Liver (tissue), 3 donors: Measurements from ENCODE around the gene SCYGR8.

Source experiments
- ATF3 ChIP-seq: IDR thresholded peaks from 2 replicates; pipeline ENCODE4 v1.6.1; 2016; ENCODE audit warnings: antibody characterized with exemption
- CTCF ChIP-seq: fragments of 150-350 bp; IDR thresholded peaks from 2 replicates; pipeline ENCODE4 v1.5.1; 2017; ENCODE audit warnings: improper control_type of control experiment, low read depth, low read length; ENCODE audit not compliant: missing input control
- HNF4G ChIP-seq: IDR thresholded peaks from 2 replicates; pipeline ENCODE4 v1.6.1; 2016; ENCODE audit warnings: antibody characterized with exemption
- JUND ChIP-seq, 2 donors: IDR thresholded peaks; 2 replicates each; pipeline ENCODE4 v1.6.1; 2016; ENCODE audit warnings: antibody characterized with exemption in 2 of 2
- NR2F2 ChIP-seq: IDR thresholded peaks from 2 replicates; pipeline ENCODE4 v1.6.1; 2016; ENCODE audit warnings: antibody characterized with exemption
- RAD21 ChIP-seq, 2 donors: IDR thresholded peaks; 2 replicates each; pipeline ENCODE4 v1.6.1; 2016; ENCODE audit warnings: antibody characterized with exemption in 2 of 2, mild to moderate bottlenecking in 2 of 2
- REST ChIP-seq: IDR thresholded peaks from 2 replicates; pipeline ENCODE4 v1.6.1; 2016; ENCODE audit warnings: antibody characterized with exemption, mild to moderate bottlenecking
- SP1 ChIP-seq: IDR thresholded peaks from 2 replicates; pipeline ENCODE4 v1.6.1; 2018; ENCODE audit warnings: antibody characterized with exemption, mild to moderate bottlenecking
- TAF1 ChIP-seq: conservative IDR thresholded peaks from 2 replicates; pipeline ENCODE4 v1.6.1; 2016; ENCODE audit warnings: antibody characterized with exemption, mild to moderate bottlenecking
- TF ChIP-seq, protein P1 (sequence below): IDR thresholded peaks from 2 replicates; pipeline ENCODE4 v1.6.1; 2016; ENCODE audit warnings: antibody characterized with exemption
- donor health status: healthy.
- donor health status: healthy.

DNA sequence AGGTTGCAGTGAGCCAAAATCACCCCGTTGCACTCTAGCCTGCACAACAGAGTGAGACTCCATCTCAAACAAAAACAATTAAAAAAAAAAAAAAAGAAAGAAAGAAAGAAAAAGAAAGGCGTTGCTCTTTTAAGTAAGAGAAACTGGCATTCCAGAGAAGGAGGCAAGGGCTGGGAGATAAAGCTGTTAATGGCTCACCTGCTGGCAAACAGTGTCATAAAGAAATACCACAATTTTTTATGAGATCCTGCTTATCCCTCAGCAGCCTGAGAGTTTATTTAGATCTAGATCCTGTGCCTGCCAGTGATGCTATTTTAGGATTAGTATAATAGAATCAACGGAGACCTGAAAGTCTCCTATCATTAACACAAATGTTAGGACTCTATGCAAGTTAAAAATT is 44.1 kb upstream of the SCYGR8 start:
- TF ChIP-seq TAF1 (no peak), CTCF (no peak), NR2F2 (no peak), HNF4G (no peak), REST (no peak), JUND (IDR thresholded peaks at IDR 0.05) (no peak), ATF3 (no peak), SP1 (no peak), RAD21 (IDR thresholded peaks at IDR 0.05) (no peak)
- TF ChIP-seq, protein P1, sequence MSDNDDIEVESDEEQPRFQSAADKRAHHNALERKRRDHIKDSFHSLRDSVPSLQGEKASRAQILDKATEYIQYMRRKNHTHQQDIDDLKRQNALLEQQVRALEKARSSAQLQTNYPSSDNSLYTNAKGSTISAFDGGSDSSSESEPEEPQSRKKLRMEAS = no peak
